ENCODE results near the gene MYO5B.

- TF ChIP-seq, protein P1, sequence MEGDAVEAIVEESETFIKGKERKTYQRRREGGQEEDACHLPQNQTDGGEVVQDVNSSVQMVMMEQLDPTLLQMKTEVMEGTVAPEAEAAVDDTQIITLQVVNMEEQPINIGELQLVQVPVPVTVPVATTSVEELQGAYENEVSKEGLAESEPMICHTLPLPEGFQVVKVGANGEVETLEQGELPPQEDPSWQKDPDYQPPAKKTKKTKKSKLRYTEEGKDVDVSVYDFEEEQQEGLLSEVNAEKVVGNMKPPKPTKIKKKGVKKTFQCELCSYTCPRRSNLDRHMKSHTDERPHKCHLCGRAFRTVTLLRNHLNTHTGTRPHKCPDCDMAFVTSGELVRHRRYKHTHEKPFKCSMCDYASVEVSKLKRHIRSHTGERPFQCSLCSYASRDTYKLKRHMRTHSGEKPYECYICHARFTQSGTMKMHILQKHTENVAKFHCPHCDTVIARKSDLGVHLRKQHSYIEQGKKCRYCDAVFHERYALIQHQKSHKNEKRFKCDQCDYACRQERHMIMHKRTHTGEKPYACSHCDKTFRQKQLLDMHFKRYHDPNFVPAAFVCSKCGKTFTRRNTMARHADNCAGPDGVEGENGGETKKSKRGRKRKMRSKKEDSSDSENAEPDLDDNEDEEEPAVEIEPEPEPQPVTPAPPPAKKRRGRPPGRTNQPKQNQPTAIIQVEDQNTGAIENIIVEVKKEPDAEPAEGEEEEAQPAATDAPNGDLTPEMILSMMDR (IDR thresholded peaks at IDR 0.05): no peak
- TF ChIP-seq POLR2A (IDR thresholded peaks at IDR 0.05; ENCODE audit: low read depth): no peak
- no peak for TF ChIP-seq EP300 (IDR thresholded peaks at IDR 0.05)
- no peak for TF ChIP-seq POLR2AphosphoS5 (IDR thresholded peaks at IDR 0.05)
Measured at GRCh38 chr18:50166901-50167300, 28.0 kb downstream of the MYO5B start.

All from esophagus muscularis mucosa (tissue), 4 donors.